ENCODE data around the gene CES3.

CES3 gene

GRCh38 chr16:67013233-67013822, 52.3 kb downstream of the CES3 start:
- no peak for DNase-seq

GRCh38 chr16:67013823-67014633, 53.0 kb downstream of the CES3 start:
- DNase-seq, result peak; percentile 91

GRCh38 chr16:67014634-67015312, 53.7 kb downstream of the CES3 start:
- DNase-seq, result no peak

GRCh38 chr16:67015313-67015731, 54.3 kb downstream of the CES3 start:
- DNase-seq, result peak; percentile 43

GRCh38 chr16:67016143-67016542, 55.1 kb downstream of the CES3 start:
- peak; percentile 37 for DNase-seq

GRCh38 chr16:67016681-67017420, 55.8 kb downstream of the CES3 start:
- DNase-seq, result peak; percentile 52

GRCh38 chr16:67017421-67017750, 56.3 kb downstream of the CES3 start:
- peak; percentile 47 for DNase-seq

- DNase-seq, result peak; percentile 93
Measured at GRCh38 chr16:67017810-67018488, 56.9 kb downstream of the CES3 start.

- peak; percentile 4 for DNase-seq
Measured at GRCh38 chr16:67019171-67019570, 58.1 kb downstream of the CES3 start.

GRCh38 chr16:67021321-67021720, 60.3 kb downstream of the CES3 start:
- peak; percentile 31 for DNase-seq

- DNase-seq, result no peak
Measured at GRCh38 chr16:67022531-67023214, 61.6 kb downstream of the CES3 start.

- peak; percentile 24 for DNase-seq
Measured at GRCh38 chr16:67023689-67024088, 62.6 kb downstream of the CES3 start.
